Spleen (tissue), 7 donors: ENCODE results near the gene C5orf58.

Experiments used
- CTCF ChIP-seq, 11 experiments: fragments of 200-600 bp in 7 of 11; fragments of 450-650 bp in 4 of 11; sonication (generic) in 4 of 11; IDR thresholded peaks in 8 of 11; conservative IDR thresholded peaks in 3 of 11; 1 replicate in 7 of 11; 2 replicates in 4 of 11; pipeline versions ENCODE4 v1.4.0 to v1.8.0; 2016 to 2021; ENCODE audit warnings: antibody characterized with exemption in 11 of 11, inconsistent platforms in 4 of 11, mild to moderate bottlenecking in 1 of 11
- POLR2A ChIP-seq, 3 donors: fragments of 450-650 bp; IDR thresholded peaks; one replicate each; pipeline ENCODE4 v1.5.1; 2017; ENCODE audit warnings: antibody characterized with exemption in 3 of 3, mild to moderate bottlenecking in 1 of 3
- donor health status: DM: no; HTN: no; CAD: no; lungs with moderate emphysema.
- donor health status: DM: no; HTN: no; CAD: no.
- donor health status: DM: no; HTN: no; CAD: no.

- TF ChIP-seq CTCF (IDR thresholded peaks at IDR 0.05 in 8 of 11, conservative IDR thresholded peaks at IDR 0.05 in 3 of 11) (no peak), POLR2A (IDR thresholded peaks at IDR 0.05) (no peak)
Measured at GRCh38 chr5:170250810-170251317, 18.1 kb downstream of the C5orf58 start.
